HG03280 (cell line): ENCODE data around the gene MCRS1.
A peak's percentile ranks its signal among the peaks of the same experiment; 100 is the strongest.
"Not testable (repeated sequence)": the region's sequence is repeated elsewhere in the genome, so short reads cannot be mapped to it uniquely, and the experiment has no call there.

Source experiments
- ATAC-seq: cut with Tn5 transposase; IDR thresholded peaks from one replicate; pipeline ENCODE4 v1.9.1; 2021; ENCODE audit warnings: mild to moderate bottlenecking, moderate library complexity; ENCODE audit not compliant: unreplicated experiment

The MCRS1 gene, protein sequence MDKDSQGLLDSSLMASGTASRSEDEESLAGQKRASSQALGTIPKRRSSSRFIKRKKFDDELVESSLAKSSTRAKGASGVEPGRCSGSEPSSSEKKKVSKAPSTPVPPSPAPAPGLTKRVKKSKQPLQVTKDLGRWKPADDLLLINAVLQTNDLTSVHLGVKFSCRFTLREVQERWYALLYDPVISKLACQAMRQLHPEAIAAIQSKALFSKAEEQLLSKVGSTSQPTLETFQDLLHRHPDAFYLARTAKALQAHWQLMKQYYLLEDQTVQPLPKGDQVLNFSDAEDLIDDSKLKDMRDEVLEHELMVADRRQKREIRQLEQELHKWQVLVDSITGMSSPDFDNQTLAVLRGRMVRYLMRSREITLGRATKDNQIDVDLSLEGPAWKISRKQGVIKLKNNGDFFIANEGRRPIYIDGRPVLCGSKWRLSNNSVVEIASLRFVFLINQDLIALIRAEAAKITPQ

DNA sequence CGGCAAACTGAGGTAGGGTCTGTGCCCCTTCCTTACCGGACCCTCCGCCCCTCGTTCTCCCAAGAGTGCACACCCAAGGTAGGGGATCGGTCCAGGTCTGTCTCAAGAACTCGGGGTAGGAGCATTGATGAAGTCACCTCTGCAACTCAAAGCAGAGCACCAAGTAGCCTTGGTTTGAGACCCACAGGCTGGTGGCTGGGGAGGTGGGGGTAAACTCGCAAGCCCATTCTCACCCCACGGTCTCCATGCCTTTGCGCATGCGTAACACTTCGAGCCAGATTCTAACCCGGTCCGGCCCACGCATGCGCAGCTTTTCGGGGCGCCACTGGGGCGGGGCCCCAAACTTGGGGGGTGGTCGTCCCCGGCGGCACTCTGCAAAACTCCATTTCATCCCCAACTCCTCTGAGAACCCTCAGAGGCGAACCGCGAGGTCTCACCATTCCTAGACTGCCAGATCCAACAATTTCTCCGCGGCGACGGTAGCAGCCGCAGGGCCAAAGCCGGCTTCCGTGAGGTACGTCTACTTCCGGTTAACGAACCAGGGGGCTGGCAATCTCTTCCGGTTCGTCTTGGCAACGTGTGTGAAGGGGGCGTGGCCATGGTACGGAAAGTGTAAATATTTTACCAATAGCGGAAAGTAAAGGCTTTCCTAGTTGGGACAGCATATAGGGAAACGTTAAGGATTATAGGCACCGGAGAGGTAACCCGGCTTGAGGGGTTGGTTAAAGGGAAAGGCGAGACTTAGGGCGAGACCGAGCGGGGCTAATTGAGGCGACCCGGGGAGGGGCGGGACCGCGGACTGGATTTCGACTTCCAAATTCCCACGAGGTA is at the start of gene MCRS1:
Gene MCRS1 (minus strand): TSS at position 532 of the 831 bp plus-strand sequence. CDS start 1,411 bp downstream, outside the sequence.
- ATAC-seq = peak; percentile 84

DNA sequence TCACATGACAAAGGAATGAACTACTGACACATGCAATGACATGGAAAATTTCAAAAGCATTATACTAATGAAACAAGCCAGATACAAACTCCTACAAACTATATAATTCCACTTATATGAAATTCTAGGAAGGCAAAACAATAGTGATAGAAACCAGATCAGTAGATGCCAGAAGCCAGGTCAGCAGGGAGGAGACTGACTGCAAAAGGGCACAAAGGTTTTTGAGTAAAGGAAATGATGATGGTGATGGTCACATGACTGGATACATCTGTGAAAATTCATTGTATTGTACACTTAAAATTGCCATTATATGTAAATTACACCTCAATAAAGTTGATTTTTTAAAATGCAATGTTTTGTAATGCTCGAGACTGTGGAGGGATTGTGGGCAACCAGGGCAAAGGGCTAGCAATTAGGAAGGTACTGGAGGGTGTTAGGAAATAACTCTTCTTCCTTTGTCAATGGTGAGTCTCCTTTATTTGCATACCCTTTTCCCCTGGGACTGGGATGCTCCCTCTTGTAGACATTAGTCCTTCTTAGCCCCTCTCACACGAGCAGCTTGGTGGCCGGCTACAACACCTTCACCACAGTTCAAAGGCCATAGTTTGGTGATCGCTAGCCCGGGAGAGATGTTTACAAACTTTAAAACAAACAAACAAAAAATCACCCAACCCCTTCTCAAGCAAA is 48.7 kb upstream of the MCRS1 start:
- ATAC-seq = no peak

DNA sequence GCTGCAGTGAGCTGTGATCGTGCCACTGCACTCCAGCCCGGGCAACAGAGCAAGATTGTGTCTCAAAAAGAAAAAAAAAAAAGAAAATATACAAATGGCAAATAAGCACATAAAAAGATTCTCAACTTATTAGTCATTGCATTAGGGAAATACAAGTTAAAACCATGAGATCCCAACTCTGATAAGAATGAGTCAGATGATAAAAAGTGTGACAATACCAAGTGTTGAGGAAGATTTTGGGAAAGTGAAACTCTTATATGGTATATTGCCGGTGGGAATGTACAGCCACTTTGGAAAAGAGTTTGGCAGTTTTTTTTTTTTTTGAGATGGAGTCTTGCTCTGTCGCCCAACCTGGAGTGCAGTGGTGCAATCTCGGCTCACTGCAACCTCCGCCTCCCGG is 47.8 kb upstream of the MCRS1 start:
- no peak for ATAC-seq

DNA sequence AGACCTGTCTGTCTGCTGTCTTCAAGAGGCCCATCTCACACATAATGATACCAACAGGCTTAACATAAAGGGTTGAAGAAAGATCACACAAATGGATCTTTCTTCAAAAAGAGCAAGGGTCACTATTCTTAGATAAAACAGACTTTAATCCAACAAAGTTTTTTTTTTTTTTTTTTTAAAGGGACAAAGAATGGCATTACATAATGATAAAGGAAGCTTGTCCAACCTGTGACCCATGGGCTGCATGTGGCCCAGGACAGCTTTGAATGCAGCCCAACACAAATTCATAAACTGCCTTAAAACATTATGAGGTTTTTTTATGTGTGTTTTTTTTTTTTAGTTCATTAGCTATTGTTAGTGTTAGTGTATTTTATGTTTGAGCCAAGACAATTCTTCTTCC is 44.3 kb upstream of the MCRS1 start:
- ATAC-seq = no peak

DNA sequence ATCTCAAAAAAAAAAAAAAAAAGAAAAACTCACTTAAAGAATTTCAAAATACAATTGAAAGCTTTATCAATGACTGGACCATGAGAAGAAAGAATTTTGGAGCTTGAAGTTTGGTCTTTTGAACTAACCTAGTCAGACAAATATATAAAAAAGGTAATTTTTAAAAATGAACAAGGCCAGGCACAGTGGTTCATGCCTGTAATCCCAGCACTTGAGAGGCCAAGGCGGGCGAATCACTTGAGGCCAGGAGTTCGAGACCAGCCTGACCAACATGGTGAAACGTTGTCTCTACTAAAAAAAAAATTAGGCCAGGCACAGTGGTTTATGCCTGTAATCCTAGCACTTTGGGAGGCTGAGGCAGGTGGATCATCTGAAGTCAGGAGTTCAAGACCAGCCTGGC is 42.8 kb upstream of the MCRS1 start:
- ATAC-seq = not testable (repeated sequence)

DNA sequence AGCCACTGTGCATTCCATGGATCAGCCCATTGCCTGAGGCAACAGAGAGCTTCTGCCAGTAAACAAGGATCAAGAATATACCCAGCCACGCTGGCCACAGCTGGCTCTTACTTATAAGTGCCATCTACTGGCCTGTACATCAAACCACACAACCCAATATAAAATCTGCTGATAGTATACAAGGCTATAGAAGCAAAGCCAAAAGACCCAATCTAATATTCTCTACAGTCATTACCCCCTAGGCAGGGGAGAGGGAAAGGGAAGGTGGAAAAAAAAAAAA is 41.9 kb upstream of the MCRS1 start:
- ATAC-seq = no peak

DNA sequence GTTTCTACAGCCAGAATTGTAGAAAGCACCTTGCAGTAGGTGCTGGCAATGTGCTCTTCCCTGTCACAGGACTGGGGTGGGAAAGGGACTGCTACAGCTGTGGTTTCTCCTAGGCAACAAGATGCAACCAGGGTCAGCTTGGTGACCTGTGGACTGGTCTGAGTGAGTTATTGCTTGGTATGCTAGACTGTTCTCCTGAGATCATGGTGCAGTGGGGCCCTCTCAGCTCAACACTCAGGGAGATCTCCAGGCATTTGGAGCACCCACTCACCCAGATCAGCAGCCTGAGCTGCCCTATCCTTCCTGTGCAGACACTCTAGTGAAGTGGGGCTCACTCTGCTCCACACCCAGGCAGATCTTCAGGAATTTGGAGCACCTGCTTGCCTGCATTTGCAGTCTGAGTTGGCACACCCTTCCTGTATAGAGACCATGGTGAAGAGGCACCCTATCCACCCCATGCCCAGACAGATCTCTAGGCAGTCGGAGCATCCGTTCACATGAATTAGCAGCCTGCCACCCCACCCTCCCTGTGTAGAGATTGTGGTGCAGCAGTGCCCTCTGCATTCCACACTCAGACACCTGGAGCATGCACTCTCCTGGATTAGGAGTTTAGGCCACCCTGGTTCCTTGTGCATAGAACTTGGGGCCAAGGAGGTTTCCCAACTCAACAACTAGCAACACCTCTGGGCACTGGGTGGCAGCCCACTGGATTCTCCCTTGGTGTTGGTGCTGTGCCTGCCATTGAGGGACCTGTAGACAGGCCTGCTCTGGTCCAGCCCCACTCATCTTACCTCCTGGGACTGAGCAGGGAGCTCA is 41.3 kb upstream of the MCRS1 start:
- ATAC-seq = no peak

DNA sequence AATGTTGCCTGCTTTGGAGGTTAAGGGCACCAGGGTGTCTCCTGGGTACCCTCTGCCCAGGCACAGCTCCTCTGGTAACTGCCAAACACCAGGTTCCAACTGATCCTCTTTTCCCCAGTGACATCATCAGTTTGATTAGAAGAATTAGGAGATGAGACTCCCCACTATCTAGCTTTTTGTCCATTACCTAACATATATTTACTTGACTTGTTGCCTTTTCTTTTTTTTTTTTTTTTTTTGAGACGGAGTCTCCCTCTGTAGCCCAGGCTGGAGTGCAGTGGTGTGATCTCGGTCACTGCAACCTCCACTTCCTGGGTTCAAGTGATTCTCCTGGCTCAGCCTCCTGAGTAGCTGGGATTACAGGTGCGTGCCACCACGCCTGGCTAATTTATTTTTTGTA is 37.6 kb upstream of the MCRS1 start, which contains the start of gene FAM186B:
Gene FAM186B (minus strand): TSS at position 101 of the 400 bp plus-strand sequence. CDS start 162 bp downstream, outside the sequence.
- ATAC-seq = not testable (repeated sequence)

DNA sequence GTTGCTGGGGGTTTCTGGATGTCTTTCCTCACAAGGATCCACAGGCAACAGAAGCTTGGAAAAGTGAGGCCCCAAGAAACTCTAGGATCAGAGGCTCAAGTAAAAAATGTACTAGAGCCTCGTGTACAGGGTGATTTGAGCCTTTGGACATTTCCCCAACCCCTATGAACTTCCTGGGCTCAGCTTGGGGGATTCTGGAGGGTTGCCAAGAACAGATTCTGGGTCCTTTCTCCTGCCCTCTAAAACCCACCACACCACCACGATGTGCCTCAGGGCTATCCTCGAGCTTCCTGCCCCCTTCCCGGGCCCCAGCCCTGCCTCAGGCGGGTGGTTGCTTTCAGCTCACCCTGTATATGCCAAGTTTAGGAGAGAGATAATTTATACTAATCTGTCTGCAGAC is 36.9 kb upstream of the MCRS1 start:
- ATAC-seq = no peak

DNA sequence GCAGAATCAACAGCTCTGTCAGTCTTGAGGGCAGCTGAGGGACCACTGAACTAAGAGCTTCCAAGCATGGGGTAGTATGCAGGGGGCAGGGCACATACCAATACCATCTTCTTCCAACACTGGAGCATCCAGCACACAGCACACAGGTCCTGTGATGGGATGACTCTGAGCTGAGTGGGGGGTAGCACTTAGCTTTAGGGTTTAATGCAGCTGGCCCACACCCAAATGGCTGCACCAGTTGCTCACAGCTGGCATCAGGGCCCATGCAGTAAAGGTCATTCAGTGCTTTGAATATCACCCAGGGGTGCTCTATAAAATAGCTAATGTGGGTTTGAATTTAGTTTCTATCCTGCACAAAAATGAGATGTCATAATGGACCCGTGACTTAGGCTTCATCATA is 35.8 kb upstream of the MCRS1 start:
- no peak for ATAC-seq

DNA sequence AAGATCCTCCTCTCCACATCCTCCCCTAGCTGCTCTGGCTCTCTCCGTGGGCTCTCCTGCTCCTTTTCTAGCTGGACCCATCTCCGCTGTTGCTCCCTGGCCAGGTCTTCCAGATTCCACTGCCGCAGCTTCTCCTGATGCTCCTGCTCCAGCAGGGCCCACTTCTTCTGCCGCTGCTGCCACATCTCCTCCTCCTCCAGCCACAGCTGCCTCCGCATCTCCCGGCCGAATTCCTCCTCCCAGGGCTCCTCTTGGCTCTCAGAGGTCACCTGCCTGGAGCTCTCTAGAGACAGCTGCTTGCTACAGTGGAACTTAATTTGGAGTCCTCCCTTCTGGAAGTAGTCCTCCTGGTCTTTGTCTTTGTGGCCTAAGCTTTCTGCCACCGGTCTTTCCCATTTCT is 32.0 kb upstream of the MCRS1 start:
- ATAC-seq = no peak

DNA sequence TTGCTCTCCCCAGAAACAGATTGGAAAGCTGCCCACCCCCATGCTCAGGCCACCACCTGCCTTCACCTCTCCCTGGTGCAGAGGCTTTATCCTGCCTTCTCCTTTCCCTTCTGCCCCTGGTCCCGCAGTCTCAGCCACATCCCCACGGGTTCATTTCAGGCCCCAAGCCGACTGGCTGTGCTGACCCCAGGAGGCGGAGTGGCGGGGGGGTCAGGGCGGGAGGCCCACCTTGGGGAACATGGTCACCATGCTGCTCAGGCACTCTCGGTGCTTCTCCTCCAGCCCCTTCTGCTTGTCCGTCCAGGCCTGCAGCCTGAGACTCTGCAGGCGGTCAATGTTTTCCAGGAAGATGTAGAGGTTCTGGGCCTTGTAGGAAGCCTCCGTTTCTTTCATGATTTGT is 30.6 kb upstream of the MCRS1 start:
- ATAC-seq = no peak

DNA sequence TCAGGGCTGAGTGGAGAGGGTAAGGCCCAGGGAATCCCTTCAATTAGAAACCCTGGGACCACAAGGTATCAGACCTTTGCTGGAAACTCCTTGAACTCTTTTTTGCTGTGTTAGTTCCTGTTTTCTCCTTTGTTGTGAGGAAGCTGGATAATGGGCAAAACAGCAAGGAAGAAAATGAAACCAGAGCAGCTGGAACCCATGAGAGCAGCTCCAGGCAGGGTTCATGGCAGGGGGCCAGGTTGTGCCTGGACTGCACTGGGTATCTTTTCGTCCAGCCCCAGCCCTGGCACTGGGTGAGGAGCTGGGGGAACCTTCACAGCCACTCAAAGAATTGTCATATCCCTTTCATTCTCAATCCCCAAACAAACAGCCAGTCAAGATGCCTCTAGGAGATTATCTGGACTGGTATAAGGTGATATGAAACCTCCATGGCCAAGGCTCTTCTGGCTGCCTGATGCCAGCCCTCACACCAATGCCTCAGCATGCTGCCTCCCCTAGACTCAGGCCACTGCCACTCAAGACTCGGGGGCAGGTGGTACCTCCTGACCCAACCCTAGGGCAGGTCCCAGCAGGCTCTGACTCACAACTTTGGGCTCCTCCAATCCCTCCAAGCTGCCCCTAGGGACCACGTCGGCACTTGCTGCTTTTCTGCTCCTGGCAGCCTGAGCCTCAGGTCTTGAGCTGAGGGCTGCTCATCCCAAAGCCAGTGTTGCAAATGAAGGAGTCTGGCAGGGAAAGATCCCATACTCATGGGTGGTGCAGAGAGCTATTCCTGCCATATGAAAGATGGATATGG is 21.0 kb upstream of the MCRS1 start:
- no peak for ATAC-seq

DNA sequence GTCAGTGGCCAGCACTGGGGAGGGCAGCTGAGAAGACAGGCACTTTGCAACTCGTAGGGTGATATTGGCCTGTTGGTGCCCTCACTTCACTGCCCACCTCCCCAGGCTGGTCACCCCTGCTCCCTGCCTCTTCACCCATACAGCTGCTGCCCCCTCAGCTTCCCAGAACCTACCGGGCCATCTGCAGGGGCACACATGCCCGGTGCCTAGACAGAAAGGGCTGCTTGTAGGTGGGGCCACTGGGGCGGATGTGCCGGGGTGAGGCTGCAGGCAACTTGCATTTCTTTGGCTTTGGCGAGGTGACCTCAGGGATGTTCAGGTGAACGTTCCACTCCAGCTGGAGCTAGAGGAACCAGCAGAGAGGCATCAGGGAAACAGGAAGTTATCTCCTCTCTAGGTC is 20.3 kb upstream of the MCRS1 start:
- no peak for ATAC-seq

DNA sequence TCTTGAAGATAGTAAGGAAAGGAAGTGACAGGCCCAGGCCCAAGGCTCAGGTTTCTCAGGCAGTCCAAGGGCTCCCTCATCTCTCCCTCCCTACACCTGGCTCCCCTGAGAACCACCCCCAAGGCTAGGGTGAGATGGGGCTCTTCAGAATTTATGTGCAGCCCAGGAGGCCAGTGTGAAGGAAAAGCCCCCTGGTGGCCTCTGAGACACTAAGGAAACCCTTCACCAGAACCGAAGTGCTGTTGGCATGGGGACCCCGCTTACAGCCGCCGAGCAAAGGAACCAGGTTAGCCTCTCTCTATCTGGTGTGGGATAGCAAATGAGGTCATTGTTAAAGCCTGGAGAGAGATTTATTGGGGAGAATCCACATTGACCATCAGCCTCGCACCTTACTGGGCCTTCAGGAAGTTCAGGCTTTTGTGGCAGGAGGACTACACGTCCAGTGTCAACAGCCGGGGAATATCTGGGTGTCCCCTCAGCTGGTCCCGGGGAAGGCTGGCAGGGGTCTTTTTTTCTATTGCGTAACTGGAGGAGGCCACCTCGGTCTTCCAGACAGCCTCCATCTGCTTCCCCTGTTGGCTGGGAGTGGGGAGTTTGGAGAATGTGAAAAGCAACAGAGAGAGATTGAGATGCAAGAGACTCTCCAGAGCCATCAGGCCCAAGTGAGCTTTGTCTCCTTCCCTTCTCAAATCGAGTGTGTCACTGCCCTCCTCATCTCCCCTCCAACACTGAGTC is 19.4 kb upstream of the MCRS1 start:
- ATAC-seq = no peak

DNA sequence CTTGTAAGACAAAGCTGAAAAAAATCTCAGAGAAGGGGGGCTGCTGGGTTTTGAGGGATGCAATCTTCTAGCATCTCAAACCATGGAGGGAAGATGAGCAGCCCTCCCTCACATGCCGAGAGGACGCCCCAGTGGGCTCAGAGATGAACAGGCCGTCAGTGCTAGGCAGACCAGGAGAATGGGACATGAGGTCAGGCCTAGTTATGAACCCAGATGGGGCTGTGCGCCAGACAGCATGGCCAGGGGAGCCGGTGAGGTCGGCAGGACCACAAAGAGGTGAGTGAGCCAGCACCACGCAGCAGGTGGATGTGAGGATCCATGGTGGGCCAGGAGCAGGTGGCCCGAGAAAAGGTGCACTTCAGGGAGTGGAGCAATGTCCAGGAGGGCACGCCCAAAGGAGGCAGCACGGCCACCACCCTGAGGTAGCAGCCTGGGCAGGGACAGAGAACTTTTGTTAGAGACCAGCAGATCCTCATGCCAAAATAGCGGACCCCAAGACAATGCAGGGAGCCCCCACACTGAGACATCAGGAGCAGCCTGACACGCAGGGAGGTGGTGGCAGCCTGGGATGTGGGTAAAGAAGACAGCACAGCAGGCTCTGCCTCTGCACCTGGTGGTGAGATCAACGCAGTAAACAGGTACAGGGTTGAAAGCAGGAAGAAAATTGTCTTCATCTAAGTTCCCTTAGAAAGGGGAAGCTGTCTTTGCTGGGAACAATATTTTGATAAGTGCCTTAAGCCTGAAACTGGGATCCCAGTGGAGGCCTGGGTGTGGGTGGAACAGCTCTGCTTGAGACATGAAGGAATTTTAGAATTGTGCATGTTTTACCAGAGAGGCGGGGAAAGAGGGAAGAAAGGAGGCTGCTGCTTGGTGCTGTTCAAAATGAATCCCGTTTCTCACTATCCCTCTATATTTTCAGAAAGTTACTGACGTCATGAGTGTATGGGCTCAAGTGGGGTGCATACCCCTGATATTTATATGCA is 17.8 kb upstream of the MCRS1 start:
- ATAC-seq = no peak

DNA sequence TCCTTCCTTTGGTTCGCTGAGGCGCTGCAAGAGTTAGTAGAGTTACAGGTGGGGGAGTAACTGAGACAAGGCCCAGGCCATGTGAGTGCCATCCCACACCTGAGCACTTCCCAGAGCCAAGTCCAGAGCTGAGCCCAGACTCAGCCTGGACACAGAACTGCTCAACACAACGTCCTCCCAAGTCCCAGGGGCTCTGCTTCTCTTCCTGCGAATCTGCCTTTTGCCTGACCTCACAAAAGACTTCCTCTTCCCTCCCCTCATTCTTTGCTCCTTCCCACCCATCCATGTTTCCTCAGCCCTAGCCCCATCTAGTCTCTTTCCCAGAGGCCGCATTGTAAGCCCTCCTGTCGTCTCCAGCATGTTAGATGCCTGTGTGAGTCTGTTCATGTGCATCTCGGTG is 16.6 kb upstream of the MCRS1 start:
- ATAC-seq = no peak
